PC-9 (cell line): ENCODE data around the gene DMRTA1. TPM values are rescaled to one million over a fixed set of nuclear protein-coding genes. Genes with fewer than 3 reads are reported as not detected.
"Not testable (repeated sequence)": the region's sequence is repeated elsewhere in the genome, so short reads cannot be mapped to it uniquely, and the experiment has no call there.

Experiments used
- BruUV-seq: library from RNA; stranded (reverse); fragments of 400-500 nt; replicated peaks from 2 replicates; lab custom pipeline; 2021; lab: Mats Ljungman, UMichigan
- CTCF ChIA-PET: fragments of 300-600 bp; sonication (Branson Sonifier 250); formaldehyde crosslinking; loops from one replicate; lab custom pipeline; 2022; ENCODE audit warnings: antibody characterized with exemption; lab: Charles Lee
- POLR2A ChIA-PET: fragments of 300-600 bp; sonication (Branson Sonifier 250); formaldehyde crosslinking; loops from one replicate; lab custom pipeline; 2022; ENCODE audit warnings: antibody characterized with exemption; ENCODE audit not compliant: unreplicated experiment; lab: Charles Lee
- DNase-seq, 2 experiments: peaks; one replicate each; pipeline versions ENCODE4 v3.0.0 to v3.0.0-alpha.2; 2015 to 2022; ENCODE audit warnings: mixed read lengths in 1 of 2
- H2AFZ ChIP-seq: fragments of 200-600 bp; sonication (generic); 2 replicates; pipeline ENCODE4 v1.8.1; 2017; ENCODE audit warnings: antibody characterized with exemption
- H3F3A ChIP-seq: fragments of 200-600 bp; sonication (generic); 2 replicates; pipeline ENCODE4 v1.8.1; 2017; ENCODE audit warnings: antibody characterized with exemption, mild to moderate bottlenecking, low read depth; ENCODE audit not compliant: insufficient read depth
- H3K27ac ChIP-seq: fragments of 200-600 bp; sonication (generic); 2 replicates; pipeline ENCODE4 v1.6.1; 2016; ENCODE audit warnings: mixed run types
- H3K27me3 ChIP-seq: fragments of 200-600 bp; sonication (generic); 2 replicates; pipeline ENCODE4 v1.6.1; 2016; ENCODE audit warnings: low read depth, mixed run types; ENCODE audit not compliant: insufficient read depth
- H3K36me3 ChIP-seq: fragments of 200-600 bp; sonication (generic); 2 replicates; pipeline ENCODE4 v1.6.1; 2016; ENCODE audit warnings: low read depth, mixed run types
- H3K4me1 ChIP-seq: fragments of 200-600 bp; sonication (generic); replicated peaks from 2 replicates; pipeline ENCODE4 v1.6.1; 2016; ENCODE audit warnings: mixed run types; ENCODE audit not compliant: insufficient read depth
- H3K4me2 ChIP-seq: fragments of 200-600 bp; sonication (generic); 2 replicates; pipeline ENCODE4 v1.6.1; 2017; ENCODE audit warnings: mixed run types
- H3K4me3 ChIP-seq: fragments of 200-600 bp; sonication (generic); 2 replicates; pipeline ENCODE4 v1.6.1; 2016; ENCODE audit warnings: mixed run types
- H3K79me2 ChIP-seq: fragments of 200-600 bp; sonication (generic); 2 replicates; pipeline ENCODE4 v1.6.1; 2017; ENCODE audit warnings: low read depth, mixed run types
- H3K9me2 ChIP-seq: fragments of 200-600 bp; sonication (generic); 2 replicates; pipeline ENCODE4 v1.8.1; 2017; ENCODE audit warnings: mild to moderate bottlenecking; ENCODE audit not compliant: insufficient read depth
- H3K9me3 ChIP-seq: fragments of 200-600 bp; sonication (generic); 2 replicates; pipeline ENCODE4 v1.8.1; 2016; ENCODE audit warnings: low read depth; ENCODE audit not compliant: insufficient read depth
- H4K20me1 ChIP-seq: fragments of 200-600 bp; sonication (generic); 2 replicates; pipeline ENCODE4 v1.8.1; 2017; ENCODE audit not compliant: insufficient read depth
- CTCF ChIP-seq: fragments of 200-600 bp; sonication (generic); conservative IDR thresholded peaks from 2 replicates; pipeline ENCODE4 v1.6.1; 2017; ENCODE audit warnings: mixed run types, antibody characterized with exemption, mild to moderate bottlenecking, moderate library complexity
- EZH2 ChIP-seq: fragments of 200-600 bp; sonication (generic); IDR thresholded peaks from 2 replicates; pipeline ENCODE4 v1.8.0; 2017; ENCODE audit warnings: antibody characterized with exemption, low read depth
- intact Hi-C: fragments of 100-400 bp; cut with micrococcal nuclease; formaldehyde crosslinking; loops from one replicate; pipeline ENCODE4 v1.10.0; 2022; ENCODE audit not compliant: unreplicated experiment
- total RNA-seq: library from RNA; stranded (reverse); gene quantifications from 2 replicates; pipeline ENCODE4 v1.2.3, GENCODE V29; 2021

Gene DMRTA1
- total RNA-seq, 1 experiment from 2014 or later = 1.1 TPM

- no TSS peak for BruUV-seq
- CTCF ChIA-PET = no interaction called here
- Histone ChIP-seq H2AFZ (no peak overlapping the region), H3K4me1 (no peaks in the 10 kb centered on the region), H3K79me2 (no peaks in the 10 kb centered on the region), H3F3A (no peaks in the 10 kb centered on the region), H4K20me1 (no peaks in the 10 kb centered on the region), H3K36me3 (no peaks in the 10 kb centered on the region), H3K4me3 (no peak overlapping the region), H3K27me3 (no peaks in the 10 kb centered on the region), H3K9me3 (no peaks in the 10 kb centered on the region), H3K9me2 (no peaks in the 10 kb centered on the region; the same call in 1 of the 2 replicates), H3K4me2 (no peak overlapping the region), H3K27ac (no peak overlapping the region)
- no peak for DNase-seq
- TF ChIP-seq CTCF (no peak), EZH2 (no peak)
- intact Hi-C loops = no loop called here
- POLR2A ChIA-PET = no interaction called here
Observed at GRCh38 chr9:22427226-22427880, 19.3 kb upstream of the DMRTA1 start.

- Histone ChIP-seq H3K27ac (no peak overlapping the region), H3K79me2 (no peaks in the 10 kb centered on the region), H2AFZ (no peak overlapping the region), H3K27me3 (no peaks in the 10 kb centered on the region), H3K9me2 (no peaks in the 10 kb centered on the region; the same call in 1 of the 2 replicates), H3K4me1 (no peaks in the 10 kb centered on the region), H3K4me2 (no peak overlapping the region), H3K36me3 (no peaks in the 10 kb centered on the region), H3F3A (no peaks in the 10 kb centered on the region), H4K20me1 (no peaks in the 10 kb centered on the region), H3K9me3 (no peaks in the 10 kb centered on the region), H3K4me3 (no peak overlapping the region)
- BruUV-seq = no TSS peak
- ChIA-PET POLR2A (no interaction called here), CTCF (no interaction called here)
- DNase-seq = no peak
- TF ChIP-seq EZH2 (no peak), CTCF (no peak)
- intact Hi-C loops = no loop called here
Observed at GRCh38 chr9:22433691-22434090, 12.9 kb upstream of the DMRTA1 start.

- H3K27ac ChIP-seq, H3K27me3 ChIP-seq, CTCF ChIA-PET, POLR2A ChIA-PET, H3F3A ChIP-seq, H3K36me3 ChIP-seq, H3K9me3 ChIP-seq, H3K4me1 ChIP-seq, H4K20me1 ChIP-seq, H3K79me2 ChIP-seq, BruUV-seq, DNase-seq, H3K4me2 ChIP-seq, H3K9me2 ChIP-seq, H3K4me3 ChIP-seq, intact Hi-C loops, H2AFZ ChIP-seq: not testable (repeated sequence)
Observed at GRCh38 chr9:22435252-22435651, 11.4 kb upstream of the DMRTA1 start.

- H3K36me3 ChIP-seq, H3K27me3 ChIP-seq, H3K79me2 ChIP-seq, H3K4me3 ChIP-seq, CTCF ChIA-PET, H2AFZ ChIP-seq, H3K4me1 ChIP-seq, H3K9me3 ChIP-seq, H3F3A ChIP-seq, intact Hi-C loops, POLR2A ChIA-PET, DNase-seq, BruUV-seq, H4K20me1 ChIP-seq, H3K4me2 ChIP-seq, H3K9me2 ChIP-seq, H3K27ac ChIP-seq: not testable (repeated sequence)
Observed at GRCh38 chr9:22437461-22438067, 9.1 kb upstream of the DMRTA1 start.
